ENCODE data around the gene MMEL1. TPM values are rescaled to one million over a fixed set of nuclear protein-coding genes. Genes with fewer than 3 reads are reported as not detected.

The MMEL1 gene
- total RNA-seq, 2 experiments from 2014 or later = 0.67 to 1.8 TPM

GRCh38 chr1:2542246-2542915 is 90.4 kb downstream of the MMEL1 start:
- Mint-ChIP-seq H3K36me3 (ENCODE audit: low read depth) (peaks cover 5% of the 10 kb centered on the region), H3K27me3 (no peaks in the 10 kb centered on the region), H3K9me3 (no peaks in the 10 kb centered on the region), H3K4me1 (ENCODE audit: low read depth) (peaks cover 24% of the 10 kb centered on the region), H3K4me3 (no peak overlapping the region), H3K27ac (no peak overlapping the region)
- H3K27me3 ChIP-seq (ENCODE audit: control insufficient read depth in 1 of 2, insufficient read depth in 2 of 2, low read length in 2 of 2) = peaks cover 0 to 2% of the 10 kb centered on the region in 2 experiments
- intact Hi-C loops (cut with DNase I, micrococcal nuclease) = loop anchor here in 1 of 2 experiments (10.0 kb wide), 1 partner anchor 408 kb away; no protein-coding TSS in a partner anchor
- no peak overlapping the region for H3K27ac ChIP-seq (ENCODE audit: low read depth in 1 of 2, low read length in 2 of 2)
- H3K36me3 ChIP-seq (ENCODE audit: insufficient read depth, low read length) = no peaks in the 10 kb centered on the region
- DNase-seq = no peak
- ChIA-PET POLR2A (interaction anchor here (1.4 to 2.7 kb wide), 3 partner anchors 12 to 43 kb away, joined by 6 to 11 read pairs (median 11); partner anchors contain the start of genes HES5, PANK4 and PRXL2B), CTCF (no interaction called here)
- H3K4me1 ChIP-seq (ENCODE audit: insufficient read depth, low read length) = peaks cover 46% of the 10 kb centered on the region
- TF ChIP-seq, protein P1, sequence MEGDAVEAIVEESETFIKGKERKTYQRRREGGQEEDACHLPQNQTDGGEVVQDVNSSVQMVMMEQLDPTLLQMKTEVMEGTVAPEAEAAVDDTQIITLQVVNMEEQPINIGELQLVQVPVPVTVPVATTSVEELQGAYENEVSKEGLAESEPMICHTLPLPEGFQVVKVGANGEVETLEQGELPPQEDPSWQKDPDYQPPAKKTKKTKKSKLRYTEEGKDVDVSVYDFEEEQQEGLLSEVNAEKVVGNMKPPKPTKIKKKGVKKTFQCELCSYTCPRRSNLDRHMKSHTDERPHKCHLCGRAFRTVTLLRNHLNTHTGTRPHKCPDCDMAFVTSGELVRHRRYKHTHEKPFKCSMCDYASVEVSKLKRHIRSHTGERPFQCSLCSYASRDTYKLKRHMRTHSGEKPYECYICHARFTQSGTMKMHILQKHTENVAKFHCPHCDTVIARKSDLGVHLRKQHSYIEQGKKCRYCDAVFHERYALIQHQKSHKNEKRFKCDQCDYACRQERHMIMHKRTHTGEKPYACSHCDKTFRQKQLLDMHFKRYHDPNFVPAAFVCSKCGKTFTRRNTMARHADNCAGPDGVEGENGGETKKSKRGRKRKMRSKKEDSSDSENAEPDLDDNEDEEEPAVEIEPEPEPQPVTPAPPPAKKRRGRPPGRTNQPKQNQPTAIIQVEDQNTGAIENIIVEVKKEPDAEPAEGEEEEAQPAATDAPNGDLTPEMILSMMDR (IDR thresholded peaks at IDR 0.05) = no peak
- no peaks in the 10 kb centered on the region for H3K9me3 ChIP-seq (ENCODE audit: control insufficient read depth in 1 of 2, insufficient read depth in 1 of 2, low read length in 2 of 2)
- no peak for ATAC-seq (ENCODE audit: poor library complexity)
- no peak overlapping the region for H3K4me3 ChIP-seq (ENCODE audit: low read length)

GRCh38 chr1:2541619-2542245 is 91.1 kb downstream of the MMEL1 start:
- intact Hi-C loops (cut with DNase I, micrococcal nuclease) = loop anchor here in 1 of 2 experiments (10.0 kb wide), 1 partner anchor 407 kb away; no protein-coding TSS in a partner anchor
- ATAC-seq (ENCODE audit: poor library complexity) = no peak
- no peaks in the 10 kb centered on the region for H3K27me3 Mint-ChIP-seq
- Histone ChIP-seq H3K9me3 (ENCODE audit: control insufficient read depth in 1 of 2, insufficient read depth in 1 of 2, low read length in 2 of 2) (no peaks in the 10 kb centered on the region), H3K27me3 (ENCODE audit: control insufficient read depth in 1 of 2, insufficient read depth in 2 of 2, low read length in 2 of 2) (peaks cover 0 to 2% of the 10 kb centered on the region in 2 experiments), H3K36me3 (ENCODE audit: insufficient read depth, low read length) (no peaks in the 10 kb centered on the region), H3K27ac (ENCODE audit: low read depth in 1 of 2, low read length in 2 of 2) (no peak overlapping the region), H3K4me3 (ENCODE audit: low read length) (no peak overlapping the region), H3K4me1 (ENCODE audit: insufficient read depth, low read length) (peaks cover 41% of the 10 kb centered on the region)
- H3K27ac Mint-ChIP-seq = no peak overlapping the region
- DNase-seq = no peak
- peaks cover 1% of the 10 kb centered on the region for H3K36me3 Mint-ChIP-seq (ENCODE audit: low read depth)
- TF ChIP-seq, protein P1 (IDR thresholded peaks at IDR 0.05) = no peak
- ChIA-PET CTCF (no interaction called here), POLR2A (interaction anchor here (1.4 to 2.7 kb wide), 3 partner anchors 11 to 44 kb away, joined by 6 to 11 read pairs (median 6); partner anchors contain the start of genes HES5, PANK4 and PRXL2B)
- H3K4me3 Mint-ChIP-seq = no peak overlapping the region
- H3K4me1 Mint-ChIP-seq (ENCODE audit: low read depth) = peaks cover 20% of the 10 kb centered on the region
- no peaks in the 10 kb centered on the region for H3K9me3 Mint-ChIP-seq

DNA sequence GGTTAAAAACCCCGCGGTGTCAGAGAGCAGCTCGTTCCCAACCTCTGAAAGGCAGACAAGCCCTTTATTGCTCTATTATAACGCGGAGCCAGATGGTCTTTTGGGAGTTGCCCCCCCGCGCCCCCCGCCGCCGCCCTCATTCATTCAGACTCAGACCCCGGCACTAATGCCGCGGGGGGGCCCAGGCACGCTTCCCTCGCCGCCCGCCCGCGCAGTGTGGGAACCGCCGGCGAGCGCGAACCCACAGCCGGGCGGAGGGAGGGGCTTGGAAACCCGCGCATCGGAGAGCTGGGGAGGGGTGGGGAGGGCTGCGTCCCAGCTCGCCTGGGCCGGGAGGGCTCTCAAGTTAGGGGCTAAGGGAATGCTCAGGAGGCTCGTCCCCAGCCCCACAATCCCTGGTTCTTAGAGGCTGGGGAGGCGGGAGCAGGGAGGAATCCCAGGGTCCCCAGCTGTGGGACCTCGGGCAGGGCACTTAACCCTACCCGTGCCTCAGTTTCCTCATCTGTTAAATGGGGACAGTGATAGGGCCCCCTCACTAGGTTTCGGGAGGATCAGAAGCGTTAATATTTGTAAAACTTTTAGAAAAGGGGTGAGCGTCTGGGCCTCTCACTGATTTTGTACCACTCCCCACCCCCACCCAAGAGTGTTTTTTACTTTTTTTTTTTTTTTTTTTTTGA is 91.9 kb downstream of the MMEL1 start:
- ChIA-PET POLR2A (interaction anchor here (1.4 to 2.7 kb wide), 3 partner anchors 10 to 45 kb away, joined by 6 to 11 read pairs (median 6); partner anchors contain the start of genes HES5, PANK4 and PRXL2B), CTCF (no interaction called here)
- Histone ChIP-seq H3K27me3 (ENCODE audit: control insufficient read depth in 1 of 2, insufficient read depth in 2 of 2, low read length in 2 of 2) (peaks cover 0 to 2% of the 10 kb centered on the region in 2 experiments), H3K9me3 (ENCODE audit: control insufficient read depth in 1 of 2, insufficient read depth in 1 of 2, low read length in 2 of 2) (no peaks in the 10 kb centered on the region), H3K4me3 (ENCODE audit: low read length) (no peak overlapping the region), H3K4me1 (ENCODE audit: insufficient read depth, low read length) (peaks cover 38% of the 10 kb centered on the region), H3K27ac (ENCODE audit: low read depth in 1 of 2, low read length in 2 of 2) (no peak overlapping the region), H3K36me3 (ENCODE audit: insufficient read depth, low read length) (no peaks in the 10 kb centered on the region)
- ATAC-seq (ENCODE audit: poor library complexity) = no peak
- Mint-ChIP-seq H3K27ac (no peak overlapping the region), H3K36me3 (ENCODE audit: low read depth) (no peaks in the 10 kb centered on the region), H3K4me3 (no peak overlapping the region), H3K4me1 (ENCODE audit: low read depth) (peaks cover 18% of the 10 kb centered on the region), H3K27me3 (no peaks in the 10 kb centered on the region), H3K9me3 (no peaks in the 10 kb centered on the region)
- intact Hi-C loops (cut with DNase I, micrococcal nuclease) = loop anchor here in 1 of 2 experiments (10.0 kb wide), 1 partner anchor 406 kb away; no protein-coding TSS in a partner anchor
- TF ChIP-seq, protein P1 (IDR thresholded peaks at IDR 0.05) = no peak
- peak in 2 of 14 experiments; percentile 39 to 40 for DNase-seq
